GM19324 (cell line): ENCODE measurements around the gene CORO2A.

Experiments
- ATAC-seq: cut with Tn5 transposase; IDR thresholded peaks from one replicate; pipeline ENCODE4 v1.9.1; 2021; ENCODE audit warnings: mild to moderate bottlenecking, moderate library complexity; ENCODE audit not compliant: unreplicated experiment, low FRiP score

Gene CORO2A

GRCh38 chr9:98193336-98193944, 1.0 kb upstream of the CORO2A start:
- ATAC-seq: no peak

DNA sequence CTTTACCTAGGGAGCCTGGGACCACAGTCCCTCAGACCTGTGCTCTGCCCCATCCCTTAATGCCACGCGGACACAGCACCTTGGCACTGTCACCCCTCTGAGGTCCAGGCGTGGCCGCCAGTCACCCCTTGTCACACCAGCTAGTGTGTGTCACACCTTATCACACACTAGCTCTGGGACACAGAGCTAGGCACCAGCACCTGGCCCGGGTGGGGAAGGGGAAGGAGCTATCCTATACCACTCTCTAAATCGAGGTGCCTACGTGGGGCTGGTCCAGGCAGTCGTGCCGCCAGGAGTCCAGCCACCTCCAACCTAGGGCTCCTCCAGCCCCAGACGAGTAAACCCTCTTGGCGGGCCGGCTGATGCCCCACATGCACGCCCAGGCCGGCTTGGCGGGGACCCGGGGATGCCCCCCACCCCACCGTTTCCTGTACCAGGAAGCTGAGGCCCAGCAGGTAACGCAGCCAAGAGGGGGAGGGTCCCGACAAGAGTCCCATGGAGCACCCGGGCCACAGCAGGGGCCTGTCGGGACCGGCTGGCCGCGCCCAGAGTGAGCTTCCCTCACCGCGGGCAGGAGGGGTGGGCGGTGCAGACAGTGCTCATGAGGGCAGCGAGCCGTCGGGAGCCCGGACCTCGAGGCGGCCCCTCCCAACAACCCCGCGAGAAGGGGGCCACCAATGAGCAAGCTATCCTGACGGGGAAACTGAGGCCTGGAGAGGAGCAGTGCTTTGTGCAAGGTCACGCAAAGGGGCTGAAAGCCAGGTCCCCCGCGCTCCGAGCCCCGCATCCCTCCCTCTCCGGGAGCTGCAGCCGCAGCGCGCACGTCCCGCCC, 550 bp downstream of the CORO2A start:
- ATAC-seq: no peak

DNA sequence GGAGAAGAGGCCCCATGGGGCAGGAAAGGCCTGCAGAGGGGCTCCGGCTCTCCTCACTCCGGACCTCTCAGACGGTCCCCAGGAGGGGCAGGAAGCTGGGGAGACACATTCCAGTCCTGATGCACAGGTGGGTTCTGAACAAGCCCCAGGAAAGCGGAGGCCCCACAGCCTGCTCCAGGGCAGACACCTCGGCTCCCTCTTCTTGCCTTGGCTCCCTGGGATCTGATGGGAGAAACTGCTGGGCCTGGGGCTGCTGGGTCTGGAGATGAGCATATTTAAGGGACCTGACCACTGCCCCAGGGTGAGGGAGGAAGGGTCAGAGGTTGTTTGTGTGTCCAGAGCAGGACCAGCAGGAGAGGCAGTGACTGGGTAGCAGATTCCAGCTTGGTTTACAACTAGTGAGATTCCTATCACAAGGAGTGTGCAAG, 1.2 kb downstream of the CORO2A start:
- no peak for ATAC-seq

DNA sequence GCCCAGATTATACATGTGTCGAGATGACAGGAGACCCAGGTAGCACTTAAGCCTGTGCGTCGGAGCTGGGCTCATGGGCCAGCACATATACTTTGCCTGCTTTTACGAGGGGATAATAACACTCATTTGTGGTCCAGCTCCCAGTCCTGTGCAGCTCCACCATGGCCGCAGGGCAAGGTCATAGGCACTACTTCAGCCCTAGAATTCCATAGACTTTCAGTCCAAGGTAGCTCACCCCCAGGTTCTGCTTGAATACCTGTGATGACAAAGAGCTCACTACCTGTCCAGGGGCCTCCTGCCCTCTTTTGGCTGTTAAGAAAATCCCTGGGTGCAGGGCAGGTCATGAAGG, 1.7 kb downstream of the CORO2A start:
- no peak for ATAC-seq

- ATAC-seq: no peak
Measured at GRCh38 chr9:98189412-98189811, 3.0 kb downstream of the CORO2A start.

GRCh38 chr9:98187926-98188325, 4.5 kb downstream of the CORO2A start:
- ATAC-seq: no peak

DNA sequence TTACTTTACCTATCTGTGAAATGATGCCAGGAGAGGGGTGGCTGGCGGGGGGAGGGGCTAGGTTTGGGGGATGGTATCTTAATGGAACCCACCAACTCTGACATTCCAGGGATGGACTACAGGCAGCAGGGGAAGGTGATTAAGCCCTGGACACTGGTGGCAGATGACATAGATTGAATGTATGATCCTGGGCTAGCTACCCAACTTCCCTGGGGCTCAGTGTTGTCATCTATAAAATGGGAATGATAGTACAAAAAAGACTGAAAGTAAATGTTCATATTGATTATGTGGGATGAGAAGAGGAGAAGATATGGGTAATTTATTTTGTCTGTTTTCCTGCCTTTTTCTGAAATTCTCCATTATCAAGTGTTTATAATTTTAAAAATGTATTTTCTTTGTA, 6.2 kb downstream of the CORO2A start:
- ATAC-seq: no peak

- ATAC-seq: no peak
Measured at GRCh38 chr9:98185611-98186171, 6.7 kb downstream of the CORO2A start.

- ATAC-seq: no peak
Measured at GRCh38 chr9:98185021-98185567, 7.3 kb downstream of the CORO2A start.

- no peak for ATAC-seq
Measured at GRCh38 chr9:98184326-98184725, 8.1 kb downstream of the CORO2A start.

- ATAC-seq: no peak
Measured at GRCh38 chr9:98182889-98183599, 9.4 kb downstream of the CORO2A start.

- no peak for ATAC-seq
Measured at GRCh38 chr9:98182069-98182820, 10.2 kb downstream of the CORO2A start.

- no peak for ATAC-seq
Measured at GRCh38 chr9:98181746-98182068, 10.7 kb downstream of the CORO2A start.

DNA sequence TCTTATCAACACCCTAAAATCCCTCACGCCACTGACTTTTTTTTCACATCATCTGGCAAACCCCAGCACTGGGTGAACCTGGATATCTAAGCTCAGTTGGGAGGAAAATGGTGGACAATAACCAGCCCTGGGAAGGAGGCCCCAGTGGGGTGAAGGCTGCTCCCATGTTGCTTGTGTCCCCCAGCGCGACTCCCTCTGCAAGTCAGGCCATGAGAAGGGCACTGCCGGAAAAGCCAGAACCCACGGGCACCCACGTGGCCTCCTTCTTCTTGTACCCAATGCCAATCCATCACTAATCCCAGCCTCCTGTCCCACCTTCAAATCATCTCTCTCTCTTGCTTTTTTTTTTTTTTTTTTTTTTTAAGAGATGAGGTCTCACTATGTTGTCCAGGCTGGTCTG, 11.4 kb downstream of the CORO2A start:
- ATAC-seq: no peak

- ATAC-seq: no peak
Measured at GRCh38 chr9:98178874-98179850, 13.3 kb downstream of the CORO2A start.

DNA sequence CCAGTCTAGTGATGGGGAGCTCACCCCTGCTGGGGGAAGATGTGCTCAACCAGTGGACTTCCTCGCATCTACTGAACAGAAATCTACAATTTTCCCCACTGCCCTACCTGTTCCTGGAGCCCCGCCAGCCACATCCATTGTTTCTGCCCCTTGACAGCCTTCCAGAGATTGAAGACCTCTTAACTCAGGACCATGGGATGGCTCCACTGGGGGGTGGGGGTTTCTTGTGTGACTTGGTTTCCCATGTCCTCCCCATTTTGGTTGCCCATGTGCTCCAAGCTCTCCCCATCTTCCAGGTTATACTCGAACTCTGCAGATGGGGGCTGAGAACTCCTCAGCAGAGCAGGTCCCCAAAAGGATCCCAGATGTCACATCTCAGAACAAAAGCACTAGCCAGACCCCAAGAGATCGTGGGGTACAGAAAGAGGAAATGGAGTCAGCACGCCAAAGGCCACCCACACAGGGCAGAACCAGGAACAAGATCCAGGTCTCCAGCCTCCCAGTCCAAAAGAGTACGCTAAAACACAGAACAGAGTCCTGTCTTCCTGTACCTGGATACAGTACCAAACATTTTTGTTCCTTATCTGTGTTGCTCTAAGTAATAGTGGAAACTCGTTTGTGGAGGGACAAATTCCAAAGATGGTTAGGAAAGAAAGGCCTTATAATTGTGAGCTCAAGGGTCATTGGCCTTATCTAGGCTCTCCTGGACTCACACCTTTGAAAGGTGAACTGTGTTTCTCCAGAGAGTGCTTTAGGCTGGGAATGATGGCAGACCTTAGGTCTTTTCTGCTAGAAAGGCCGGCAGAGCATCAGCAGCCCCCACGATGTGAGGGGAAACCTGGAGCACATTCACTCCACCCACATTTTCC, 15.8 kb downstream of the CORO2A start:
- ATAC-seq: no peak

- ATAC-seq: no peak
Measured at GRCh38 chr9:98175762-98176161, 16.7 kb downstream of the CORO2A start.

DNA sequence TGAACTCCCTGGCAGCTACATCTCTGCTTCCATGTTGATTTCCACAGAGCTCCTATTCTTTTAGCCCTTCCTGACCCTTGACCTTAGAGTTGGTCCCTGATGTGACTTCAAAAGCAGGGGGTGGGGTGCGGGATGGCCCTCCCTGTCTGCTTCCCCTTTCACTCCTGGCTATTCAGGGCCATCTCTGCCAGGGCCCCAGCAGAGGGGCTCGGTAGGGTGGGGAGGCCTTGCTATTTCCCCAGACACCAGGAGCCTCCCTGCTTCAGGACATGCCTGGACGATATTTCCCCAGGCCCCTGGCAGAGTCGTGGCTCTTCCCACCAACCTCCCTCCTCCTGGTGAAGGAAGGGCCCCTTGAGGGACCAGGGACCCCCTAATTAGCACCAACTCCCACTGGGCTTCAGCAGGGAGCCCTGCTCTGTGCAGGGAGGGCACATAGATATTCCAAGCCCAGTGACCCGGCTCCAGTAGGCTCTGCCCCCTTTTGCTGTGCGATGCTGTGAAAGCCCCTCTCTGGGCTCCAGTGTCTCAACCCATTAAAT, 17.3 kb downstream of the CORO2A start:
- no peak for ATAC-seq
